ENCODE measurements around the gene LAMB1.
"Not testable (repeated sequence)": the region's sequence is repeated elsewhere in the genome, so short reads cannot be mapped to it uniquely, and the experiment has no call there.

Gene LAMB1

GRCh38 chr7:107917763-107918651, 85.0 kb downstream of the LAMB1 start:
- DNase-seq, result no peak

- DNase-seq, result no peak
Measured at GRCh38 chr7:107915541-107915940, 87.4 kb downstream of the LAMB1 start.

- DNase-seq, result no peak
Measured at GRCh38 chr7:107914831-107915230, 88.1 kb downstream of the LAMB1 start.

GRCh38 chr7:107913851-107914250, 89.1 kb downstream of the LAMB1 start:
- peak; percentile 54 for DNase-seq

- DNase-seq, result no peak
Measured at GRCh38 chr7:107911981-107912380, 91.0 kb downstream of the LAMB1 start.

- no peak for DNase-seq
Measured at GRCh38 chr7:107909445-107909844, 93.5 kb downstream of the LAMB1 start.

- DNase-seq, result no peak
Measured at GRCh38 chr7:107907790-107908189, 95.2 kb downstream of the LAMB1 start.

- DNase-seq, result peak; percentile 18
Measured at GRCh38 chr7:107902381-107902780, 100.6 kb downstream of the LAMB1 start.

- DNase-seq, result no peak
Measured at GRCh38 chr7:107900496-107901015, 102.4 kb downstream of the LAMB1 start.

- no peak for DNase-seq
Measured at GRCh38 chr7:107898997-107899594, 103.9 kb downstream of the LAMB1 start.

- not testable (repeated sequence) for DNase-seq
Measured at GRCh38 chr7:107892367-107892741, 110.6 kb downstream of the LAMB1 start.

- no peak for DNase-seq
Measured at GRCh38 chr7:107891636-107892366, 111.2 kb downstream of the LAMB1 start.

- peak; percentile 91 for DNase-seq
Measured at GRCh38 chr7:107890962-107891635, 111.9 kb downstream of the LAMB1 start, which contains the start of gene DLD. DLD (plus strand) TSS chr7:107891183; CDS start chr7:107891251, 68 bp downstream.

- DNase-seq, result no peak
Measured at GRCh38 chr7:107890493-107890961, 112.4 kb downstream of the LAMB1 start.

GRCh38 chr7:107889992-107890391, 113.0 kb downstream of the LAMB1 start:
- DNase-seq, result no peak

- not testable (repeated sequence) for DNase-seq
Measured at GRCh38 chr7:107887827-107888226, 115.1 kb downstream of the LAMB1 start.

GRCh38 chr7:107884066-107884818, 118.7 kb downstream of the LAMB1 start:
- no peak for DNase-seq

- DNase-seq, result no peak
Measured at GRCh38 chr7:107882766-107883165, 120.2 kb downstream of the LAMB1 start.

GRCh38 chr7:107879400-107880035, 123.4 kb downstream of the LAMB1 start:
- peak; percentile 48 for DNase-seq

GRCh38 chr7:107878636-107879035, 124.3 kb downstream of the LAMB1 start:
- no peak for DNase-seq
